Testis (tissue), 2 donors: Measurements from ENCODE around the gene SLC22A23.

Experiments
- POLR2A ChIP-seq: fragments of 450-650 bp; IDR thresholded peaks from one replicate; pipeline ENCODE4 v1.6.1; 2017; ENCODE audit warnings: antibody characterized with exemption, mild to moderate bottlenecking, moderate library complexity
- TF ChIP-seq, protein P1 (sequence below), 3 experiments: fragments of 450-650 bp in 2 of 3; fragments of 200-600 bp in 1 of 3; sonication (generic) in 1 of 3; IDR thresholded peaks; one replicate each; pipeline ENCODE4 v1.5.1; 2016 to 2019; ENCODE audit warnings: antibody characterized with exemption in 3 of 3, mild to moderate bottlenecking in 2 of 3, moderate library complexity in 1 of 3

DNA sequence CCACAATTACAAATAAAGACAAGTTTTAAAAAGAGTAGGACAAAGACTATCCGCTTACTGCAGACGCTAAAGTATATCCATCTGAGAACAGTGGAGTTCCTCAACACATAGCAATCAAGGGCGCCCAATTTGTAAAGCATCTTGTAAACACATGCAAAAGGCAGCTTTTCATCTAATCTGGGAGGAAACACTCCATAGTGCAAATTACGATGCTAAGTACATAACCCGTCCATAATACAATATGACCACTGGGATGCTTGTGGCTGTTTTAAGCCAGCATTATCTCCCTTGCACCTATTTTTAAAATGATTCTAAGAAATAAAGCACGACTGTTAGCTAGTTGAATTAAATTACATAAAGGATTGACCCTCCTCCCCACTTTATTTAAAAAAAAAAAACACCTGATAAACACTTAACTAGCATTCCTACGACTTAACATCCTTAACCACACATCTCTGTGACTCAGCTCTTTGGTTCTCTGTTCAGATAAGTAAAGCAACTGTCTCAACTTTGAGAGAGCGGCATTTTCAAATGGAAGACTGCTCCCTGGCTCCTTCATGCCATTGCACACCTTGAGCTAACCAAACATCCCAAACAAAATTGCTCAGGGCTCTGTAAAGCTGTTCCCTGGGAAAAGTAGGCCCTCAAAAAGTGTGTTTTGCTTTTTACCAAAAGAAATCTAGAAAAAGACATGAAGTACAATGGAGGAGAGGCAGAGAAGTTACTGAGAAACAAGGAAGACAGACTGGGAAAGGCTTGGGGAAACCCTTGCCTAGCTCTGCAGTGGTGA lies 14.2 kb downstream of the SLC22A23 start:
- TF ChIP-seq, protein P1, sequence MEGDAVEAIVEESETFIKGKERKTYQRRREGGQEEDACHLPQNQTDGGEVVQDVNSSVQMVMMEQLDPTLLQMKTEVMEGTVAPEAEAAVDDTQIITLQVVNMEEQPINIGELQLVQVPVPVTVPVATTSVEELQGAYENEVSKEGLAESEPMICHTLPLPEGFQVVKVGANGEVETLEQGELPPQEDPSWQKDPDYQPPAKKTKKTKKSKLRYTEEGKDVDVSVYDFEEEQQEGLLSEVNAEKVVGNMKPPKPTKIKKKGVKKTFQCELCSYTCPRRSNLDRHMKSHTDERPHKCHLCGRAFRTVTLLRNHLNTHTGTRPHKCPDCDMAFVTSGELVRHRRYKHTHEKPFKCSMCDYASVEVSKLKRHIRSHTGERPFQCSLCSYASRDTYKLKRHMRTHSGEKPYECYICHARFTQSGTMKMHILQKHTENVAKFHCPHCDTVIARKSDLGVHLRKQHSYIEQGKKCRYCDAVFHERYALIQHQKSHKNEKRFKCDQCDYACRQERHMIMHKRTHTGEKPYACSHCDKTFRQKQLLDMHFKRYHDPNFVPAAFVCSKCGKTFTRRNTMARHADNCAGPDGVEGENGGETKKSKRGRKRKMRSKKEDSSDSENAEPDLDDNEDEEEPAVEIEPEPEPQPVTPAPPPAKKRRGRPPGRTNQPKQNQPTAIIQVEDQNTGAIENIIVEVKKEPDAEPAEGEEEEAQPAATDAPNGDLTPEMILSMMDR (IDR thresholded peaks at IDR 0.05), result no peak
- TF ChIP-seq POLR2A, result no peak
